GM18861 (cell line): ENCODE measurements around the gene OPCML.

Source experiments
- ATAC-seq: cut with Tn5 transposase; IDR thresholded peaks from one replicate; pipeline ENCODE4 v1.9.1; 2021; ENCODE audit not compliant: unreplicated experiment

Gene OPCML

GRCh38 chr11:133303262-133303661, 229.0 kb downstream of the OPCML start:
- no peak for ATAC-seq

GRCh38 chr11:133302056-133302455, 230.2 kb downstream of the OPCML start:
- no peak for ATAC-seq

- no peak for ATAC-seq
Observed at GRCh38 chr11:133300666-133301065, 231.6 kb downstream of the OPCML start.

GRCh38 chr11:133291780-133292179, 240.5 kb downstream of the OPCML start:
- ATAC-seq, result no peak

GRCh38 chr11:133285359-133285758, 246.9 kb downstream of the OPCML start:
- ATAC-seq, result no peak

GRCh38 chr11:133284156-133284555, 248.1 kb downstream of the OPCML start:
- ATAC-seq, result no peak

GRCh38 chr11:133277886-133278285, 254.4 kb downstream of the OPCML start:
- no peak for ATAC-seq

- no peak for ATAC-seq
Observed at GRCh38 chr11:133271871-133272776, 260.2 kb downstream of the OPCML start.

GRCh38 chr11:133271206-133271605, 261.1 kb downstream of the OPCML start:
- ATAC-seq, result no peak

GRCh38 chr11:133269267-133269666, 263.0 kb downstream of the OPCML start:
- ATAC-seq, result peak; percentile 98

- no peak for ATAC-seq
Observed at GRCh38 chr11:133266986-133267385, 265.3 kb downstream of the OPCML start.

GRCh38 chr11:133265530-133266035, 266.7 kb downstream of the OPCML start:
- ATAC-seq, result no peak

- no peak for ATAC-seq
Observed at GRCh38 chr11:133263332-133263731, 269.0 kb downstream of the OPCML start.

- ATAC-seq, result no peak
Observed at GRCh38 chr11:133258751-133259150, 273.6 kb downstream of the OPCML start.

- no peak for ATAC-seq
Observed at GRCh38 chr11:133254601-133255000, 277.7 kb downstream of the OPCML start.

- no peak for ATAC-seq
Observed at GRCh38 chr11:133253570-133253969, 278.7 kb downstream of the OPCML start.

GRCh38 chr11:133251841-133252240, 280.5 kb downstream of the OPCML start:
- no peak for ATAC-seq

GRCh38 chr11:133249530-133249929, 282.8 kb downstream of the OPCML start:
- ATAC-seq, result no peak

- no peak for ATAC-seq
Observed at GRCh38 chr11:133249065-133249464, 283.2 kb downstream of the OPCML start.

GRCh38 chr11:133243832-133244231, 288.5 kb downstream of the OPCML start:
- ATAC-seq, result no peak

GRCh38 chr11:133240908-133241655, 291.2 kb downstream of the OPCML start:
- no peak for ATAC-seq

- ATAC-seq, result no peak
Observed at GRCh38 chr11:133239575-133239974, 292.7 kb downstream of the OPCML start.
